SJSA1 (cell line): ENCODE data around the gene C3orf70. TPM values are rescaled to one million over a fixed set of nuclear protein-coding genes. Genes with fewer than 3 reads are reported as not detected.

Source experiments
- DNase-seq, 2 experiments: peaks; one replicate each; pipeline ENCODE4 v3.0.0-alpha.2; 2015 to 2020; ENCODE audit warnings: low spot score in 2 of 2, low read depth in 1 of 2
- H3K27ac ChIP-seq: fragments of 250-450 bp; sonication (Bioruptor Pico); 2 replicates; pipeline ENCODE4 v1.5.1; 2020; ENCODE audit warnings: mild to moderate bottlenecking, moderate library complexity
- H3K27me3 ChIP-seq: fragments of 250-450 bp; sonication (Bioruptor Pico); replicated peaks from 2 replicates; pipeline ENCODE4 v1.5.1; 2020; ENCODE audit warnings: mild to moderate bottlenecking, moderate library complexity
- H3K36me3 ChIP-seq: fragments of 250-450 bp; sonication (Bioruptor Pico); 2 replicates; pipeline ENCODE4 v1.5.1; 2020; ENCODE audit warnings: mild to moderate bottlenecking
- H3K4me1 ChIP-seq: fragments of 250-450 bp; sonication (Bioruptor Pico); replicated peaks from 2 replicates; pipeline ENCODE4 v1.6.1; 2021; ENCODE audit warnings: mild to moderate bottlenecking
- H3K4me3 ChIP-seq: fragments of 250-450 bp; sonication (Bioruptor Pico); 2 replicates; pipeline ENCODE4 v1.5.1; 2020; ENCODE audit warnings: mild to moderate bottlenecking
- H3K9me3 ChIP-seq: fragments of 250-450 bp; sonication (Bioruptor Pico); replicated peaks from 2 replicates; pipeline ENCODE4 v1.5.1; 2020; ENCODE audit warnings: mild to moderate bottlenecking
- total RNA-seq: library from RNA; depleted of rRNA; stranded (reverse); fragments of >200 nt; shearing (Covaris generic); gene quantifications from 2 replicates; pipeline ENCODE4 v1.2.3, GENCODE V29; 2014

The C3orf70 gene
- total RNA-seq, 1 experiment from 2014 or later = 0.08 TPM

DNA sequence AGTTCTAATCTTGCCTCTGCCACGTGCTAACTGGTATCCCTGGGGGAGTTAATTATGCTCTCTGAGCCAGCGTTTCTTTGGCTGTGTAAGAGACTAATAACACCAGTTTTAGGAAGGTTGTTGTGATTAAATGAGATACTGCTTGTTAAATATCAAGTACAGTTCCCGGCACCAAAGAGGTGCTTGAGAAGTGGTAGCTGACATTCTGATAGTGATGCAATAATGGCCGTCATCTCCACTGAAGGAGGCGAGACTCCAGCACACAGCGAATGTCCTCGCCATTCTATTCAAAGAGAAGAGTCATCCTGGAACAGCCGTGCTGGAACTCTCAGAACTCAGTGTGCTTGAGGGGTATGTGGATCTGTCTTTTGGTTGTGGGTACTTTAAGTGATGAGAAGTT, 9.8 kb upstream of the C3orf70 start:
- H3K9me3 ChIP-seq = no peaks in the 10 kb centered on the region

DNA sequence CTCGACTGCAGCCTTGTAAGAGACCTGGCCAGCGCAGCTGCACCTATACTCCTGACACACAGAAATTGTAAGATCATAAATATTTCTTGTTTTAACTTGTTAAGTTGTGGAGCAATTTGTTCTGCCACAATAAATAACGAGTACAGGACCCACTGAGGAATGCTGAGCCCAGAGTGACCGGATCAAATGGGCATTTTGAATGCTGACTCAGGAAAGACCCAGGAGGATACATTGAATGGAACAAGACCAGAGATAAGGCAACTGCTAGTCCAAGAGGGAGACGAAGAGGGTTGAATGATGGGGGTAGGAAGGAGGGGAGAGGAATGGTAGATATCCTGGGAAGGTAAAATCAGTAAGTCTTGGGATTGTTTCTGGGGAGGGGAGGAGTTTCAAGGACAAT, 8.9 kb upstream of the C3orf70 start:
- no peak for DNase-seq
- H3K4me3 ChIP-seq = no peak overlapping the region
- H3K27ac ChIP-seq = no peak overlapping the region
- no peaks in the 10 kb centered on the region for H3K4me1 ChIP-seq
- H3K36me3 ChIP-seq = no peaks in the 10 kb centered on the region
- H3K9me3 ChIP-seq = no peaks in the 10 kb centered on the region
- peaks cover 2% of the 10 kb centered on the region; the same call in 1 of the 2 replicates for H3K27me3 ChIP-seq

More for the DNA sequence above, 9.8 kb upstream of the C3orf70 start:
- DNase-seq = no peak
- H3K36me3 ChIP-seq = no peaks in the 10 kb centered on the region
- H3K4me3 ChIP-seq = no peak overlapping the region
- no peak overlapping the region for H3K27ac ChIP-seq
- H3K27me3 ChIP-seq = no peaks in the 10 kb centered on the region; the same call in 1 of the 2 replicates
- no peaks in the 10 kb centered on the region for H3K4me1 ChIP-seq

DNA sequence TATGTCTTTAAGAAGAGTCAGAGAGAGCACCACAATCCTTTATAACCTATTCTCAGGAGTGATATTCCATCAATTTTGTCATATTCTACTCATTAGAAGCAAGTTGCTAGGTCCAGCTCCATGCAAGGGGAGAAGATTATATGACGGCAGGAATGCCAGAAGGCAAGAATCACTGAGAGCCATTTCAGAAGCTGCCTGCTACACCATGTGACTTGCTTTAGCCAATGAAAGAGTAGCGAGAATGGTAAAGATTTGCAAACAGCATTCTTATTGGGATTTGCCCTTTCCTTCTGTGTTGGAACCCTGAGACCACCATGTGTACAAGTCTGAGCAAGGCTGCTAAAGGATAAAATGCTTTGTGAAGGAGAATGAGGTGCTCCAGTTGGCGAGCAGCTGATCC, 4.5 kb upstream of the C3orf70 start:
- Histone ChIP-seq H3K9me3 (peaks cover 3% of the 10 kb centered on the region; the same call in 1 of the 2 replicates), H3K36me3 (no peaks in the 10 kb centered on the region), H3K27ac (no peak overlapping the region), H3K27me3 (peaks cover 37% of the 10 kb centered on the region), H3K4me3 (no peak overlapping the region), H3K4me1 (peaks cover 11% of the 10 kb centered on the region)
- DNase-seq = no peak

DNA sequence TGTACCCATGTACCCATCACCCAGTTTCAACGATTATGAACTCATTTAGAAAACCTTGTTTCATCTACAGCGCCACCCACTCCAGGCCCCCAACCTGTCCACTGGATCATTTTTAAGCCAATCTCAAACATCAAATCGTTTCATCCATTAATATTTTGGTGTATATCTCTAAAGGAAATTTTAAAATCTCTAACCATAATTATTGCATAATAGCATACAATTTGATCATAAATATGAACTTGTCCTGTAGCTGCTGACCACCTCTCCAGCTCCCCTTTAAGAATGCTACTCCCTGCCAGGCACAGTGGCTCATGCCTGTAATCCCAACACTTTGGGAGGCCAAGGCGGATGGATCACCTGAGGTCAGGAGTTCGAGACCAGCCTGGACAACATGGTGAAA, 2.8 kb upstream of the C3orf70 start:
- no peaks in the 10 kb centered on the region for H3K36me3 ChIP-seq
- H3K9me3 ChIP-seq = peaks cover 3% of the 10 kb centered on the region; the same call in 1 of the 2 replicates
- H3K4me3 ChIP-seq = no peak overlapping the region
- H3K27ac ChIP-seq = no peak overlapping the region
- H3K4me1 ChIP-seq = peaks cover 13% of the 10 kb centered on the region
- H3K27me3 ChIP-seq = peaks cover 53% of the 10 kb centered on the region
- no peak for DNase-seq

DNA sequence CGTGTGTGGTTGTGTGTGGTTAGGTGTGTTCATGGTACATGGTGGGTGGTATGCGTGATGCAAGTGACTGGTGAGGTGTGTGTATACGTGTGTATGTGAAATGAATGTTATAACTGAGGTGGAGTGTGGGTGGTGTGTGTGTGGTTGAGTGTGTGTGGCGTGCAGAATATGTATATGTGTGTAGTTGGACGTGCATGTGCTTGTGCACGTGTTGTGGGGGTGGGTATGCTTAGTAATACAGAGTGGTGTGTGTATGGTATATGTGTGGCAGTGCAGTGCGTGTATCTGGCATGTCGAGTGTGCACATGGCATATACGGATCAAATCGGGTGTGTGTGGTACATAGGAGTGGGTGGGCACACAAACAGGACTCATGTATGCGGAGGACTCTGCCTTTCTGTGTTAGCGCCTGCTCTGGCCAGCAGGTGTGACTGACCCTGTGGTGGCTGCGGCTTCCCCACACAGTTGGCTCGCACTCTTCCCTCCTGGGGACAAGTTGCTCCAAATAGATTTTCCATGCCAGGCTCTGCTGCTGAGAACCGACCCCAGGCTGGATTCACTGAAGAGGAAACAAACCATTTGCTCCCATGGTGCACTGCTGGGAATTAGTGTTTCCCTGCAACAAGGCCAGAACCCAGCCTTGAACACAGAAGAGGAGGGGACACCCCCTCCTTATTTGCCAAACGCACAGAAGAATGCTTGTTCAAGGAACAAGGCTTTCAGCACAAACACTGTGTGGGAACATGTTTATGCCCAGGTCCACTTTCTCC, 1.2 kb upstream of the C3orf70 start:
- Histone ChIP-seq H3K27ac (no peak overlapping the region), H3K4me3 (no peak overlapping the region), H3K9me3 (peaks cover 3% of the 10 kb centered on the region; the same call in 1 of the 2 replicates), H3K27me3 (peaks cover 59% of the 10 kb centered on the region), H3K4me1 (peaks cover 13% of the 10 kb centered on the region), H3K36me3 (no peaks in the 10 kb centered on the region)
- DNase-seq = no peak

DNA sequence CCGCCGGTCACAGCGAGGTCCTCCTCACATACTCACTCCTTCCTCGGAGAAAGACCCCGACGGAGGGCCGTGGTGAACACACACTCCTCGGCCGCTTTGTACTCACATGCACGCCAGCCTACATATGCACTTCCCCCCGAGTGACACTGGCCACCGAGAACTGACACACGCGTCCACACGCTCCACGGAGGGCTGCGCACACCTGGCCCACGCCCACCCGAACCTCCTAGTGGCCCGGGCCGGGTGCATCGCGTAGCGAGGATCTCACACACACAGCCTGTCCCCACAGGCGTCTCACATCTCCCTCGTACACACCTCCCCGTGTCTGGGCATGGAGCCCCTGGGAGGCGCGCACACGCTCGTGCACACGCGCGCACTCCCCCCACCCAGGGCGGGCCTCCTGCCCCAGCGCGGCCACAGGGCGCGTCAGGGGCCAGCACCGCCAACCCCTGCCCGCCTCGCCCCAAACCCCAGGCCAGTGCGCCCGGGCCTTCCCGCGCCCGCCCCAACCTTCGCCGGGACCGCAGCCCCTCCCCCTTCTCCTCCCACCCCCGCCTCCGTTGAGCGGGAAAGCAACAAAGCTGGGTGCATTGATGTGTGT, 411 bp upstream of the C3orf70 start:
- Histone ChIP-seq H3K27me3 (peaks cover 66% of the 10 kb centered on the region), H3K9me3 (peaks cover 3% of the 10 kb centered on the region; the same call in 1 of the 2 replicates), H3K27ac (no peak overlapping the region), H3K4me1 (peaks cover 13% of the 10 kb centered on the region), H3K36me3 (no peaks in the 10 kb centered on the region), H3K4me3 (peak overlapping the region; percentile 38)
- no peak for DNase-seq

DNA sequence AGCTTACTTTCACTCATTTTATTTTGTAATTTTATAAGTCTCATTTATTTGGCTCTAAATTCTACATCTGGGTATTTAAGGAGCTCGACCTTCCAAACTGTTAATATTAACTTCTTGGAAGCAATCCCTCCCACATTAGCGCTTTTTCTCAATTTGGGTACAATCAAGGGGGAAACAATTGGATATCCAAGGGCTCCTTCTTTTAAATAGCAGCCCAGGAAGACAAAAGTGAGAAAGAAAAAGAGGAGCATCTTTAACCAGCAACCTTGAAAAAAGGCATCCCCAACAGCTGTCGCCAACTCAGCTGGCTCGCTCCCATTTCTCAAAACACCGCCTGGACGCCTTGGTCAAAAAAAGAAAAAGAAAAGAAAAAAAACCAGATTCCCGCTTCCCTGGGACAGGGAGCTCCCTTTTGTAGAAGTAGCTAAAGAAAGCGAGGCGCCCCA, 873 bp downstream of the C3orf70 start:
- peak overlapping the region; percentile 38 for H3K4me3 ChIP-seq
- no peaks in the 10 kb centered on the region for H3K36me3 ChIP-seq
- peak in 1 of 2 experiments; percentile 19 for DNase-seq
- H3K4me1 ChIP-seq = peaks cover 13% of the 10 kb centered on the region
- no peak overlapping the region for H3K27ac ChIP-seq
- peaks cover 3% of the 10 kb centered on the region; the same call in 1 of the 2 replicates for H3K9me3 ChIP-seq
- peaks cover 78% of the 10 kb centered on the region for H3K27me3 ChIP-seq

DNA sequence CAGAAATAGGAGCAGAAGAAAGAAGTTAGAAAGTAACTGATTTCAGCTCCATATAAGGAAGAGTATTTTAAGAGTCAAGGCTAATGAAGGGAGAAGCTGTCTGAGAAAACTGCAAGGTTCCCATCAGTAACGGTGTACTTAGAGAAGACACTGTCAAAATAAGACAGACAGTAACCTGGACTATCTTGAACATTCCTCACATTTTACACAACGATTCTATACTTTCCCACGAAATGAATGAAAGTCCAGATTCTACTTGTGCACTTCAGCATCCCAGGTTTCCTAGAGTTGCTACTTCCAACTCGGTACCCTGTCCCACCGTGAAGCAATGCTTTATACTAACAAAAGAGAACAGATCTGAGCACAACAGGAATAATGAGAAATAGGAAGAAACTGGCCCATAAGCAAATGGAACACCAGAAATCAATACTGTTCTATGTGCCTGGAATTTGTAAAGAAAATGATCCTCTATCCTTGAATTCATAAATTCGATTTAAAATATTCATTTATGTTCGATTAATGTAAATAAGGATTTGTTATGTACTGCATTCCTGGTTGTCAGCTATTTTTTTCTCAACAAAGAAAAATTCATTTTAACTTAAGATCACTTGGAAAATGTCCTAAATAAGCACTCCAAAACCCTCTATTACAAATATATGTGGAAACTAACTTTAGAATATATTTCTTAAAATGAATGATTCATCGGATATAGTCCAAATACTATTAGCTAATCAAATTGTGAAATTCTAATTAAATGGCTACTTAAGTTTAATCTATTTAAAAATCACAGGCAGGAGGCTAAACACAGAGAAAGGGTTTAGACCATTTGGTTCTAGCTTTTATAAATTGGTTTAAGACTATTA, 1.5 kb downstream of the C3orf70 start:
- Histone ChIP-seq H3K36me3 (no peaks in the 10 kb centered on the region), H3K4me1 (peaks cover 13% of the 10 kb centered on the region), H3K27ac (no peak overlapping the region), H3K9me3 (peaks cover 3% of the 10 kb centered on the region; the same call in 1 of the 2 replicates), H3K27me3 (peaks cover 78% of the 10 kb centered on the region), H3K4me3 (no peak overlapping the region)
- no peak for DNase-seq

DNA sequence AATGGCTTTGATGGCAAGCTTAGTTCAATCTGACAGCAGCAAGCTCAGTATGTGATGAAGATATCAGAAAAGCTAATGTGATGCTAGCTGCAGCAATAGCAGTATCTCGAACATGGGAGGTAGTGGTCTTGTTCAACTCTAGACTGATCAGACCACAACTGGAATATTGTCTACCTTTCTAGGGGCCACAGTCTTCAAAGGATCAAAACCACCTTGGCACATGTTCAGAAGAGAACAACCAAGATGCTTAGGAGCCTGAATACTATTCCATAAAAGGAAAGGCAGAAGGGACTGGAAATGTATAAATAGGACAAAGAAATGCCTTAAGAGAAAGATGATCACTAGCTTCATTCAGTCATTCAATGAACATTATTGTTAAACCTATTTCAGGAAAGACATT, 2.3 kb downstream of the C3orf70 start:
- Histone ChIP-seq H3K27me3 (peaks cover 73% of the 10 kb centered on the region), H3K36me3 (no peaks in the 10 kb centered on the region)

DNA sequence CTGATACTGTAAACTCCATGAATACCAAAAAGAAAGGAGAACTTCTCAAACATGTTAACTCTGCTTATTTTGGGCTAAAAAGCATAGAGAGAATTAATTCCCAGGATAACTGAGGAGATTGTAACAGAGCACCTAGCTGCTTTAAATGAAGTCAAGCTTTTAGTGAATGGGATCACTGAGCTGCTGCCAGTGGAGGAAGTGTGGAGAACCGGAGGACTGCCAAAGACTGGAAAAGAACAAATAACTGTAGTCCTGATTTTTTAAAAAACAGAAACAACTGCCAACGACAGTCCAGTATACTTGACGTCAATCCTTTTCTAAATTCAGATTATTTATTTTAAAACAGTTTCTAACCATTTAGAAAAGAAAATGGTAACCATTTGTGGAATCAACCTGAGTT, 3.3 kb downstream of the C3orf70 start:
- H3K4me1 ChIP-seq = peaks cover 13% of the 10 kb centered on the region
- no peak overlapping the region for H3K27ac ChIP-seq
- peaks cover 3% of the 10 kb centered on the region; the same call in 1 of the 2 replicates for H3K9me3 ChIP-seq
- no peaks in the 10 kb centered on the region for H3K36me3 ChIP-seq
- H3K4me3 ChIP-seq = no peak overlapping the region
- peaks cover 67% of the 10 kb centered on the region for H3K27me3 ChIP-seq
- no peak for DNase-seq

More for the DNA sequence above, 2.3 kb downstream of the C3orf70 start:
- Histone ChIP-seq H3K4me3 (no peak overlapping the region), H3K4me1 (peaks cover 13% of the 10 kb centered on the region), H3K27ac (no peak overlapping the region), H3K9me3 (peaks cover 3% of the 10 kb centered on the region; the same call in 1 of the 2 replicates)
- DNase-seq = no peak

DNA sequence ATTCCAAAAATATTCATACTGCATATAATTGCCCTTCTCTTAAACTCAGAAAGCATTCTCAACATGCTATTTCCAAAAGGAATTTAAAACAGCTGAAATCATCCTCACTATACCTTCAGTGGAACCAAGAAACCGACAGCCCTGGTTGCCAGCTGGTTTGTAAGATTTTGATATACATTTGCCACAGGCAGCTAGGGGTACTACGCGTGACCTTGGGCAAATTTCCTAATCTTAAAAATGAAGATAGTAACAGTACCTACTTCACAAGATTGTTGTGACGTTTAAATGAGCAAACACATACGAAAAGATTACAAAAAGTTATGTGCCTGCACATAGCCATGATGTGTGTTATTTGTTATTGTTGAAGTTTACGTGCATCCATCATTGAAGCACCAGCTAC, 7.3 kb downstream of the C3orf70 start:
- no peak overlapping the region for H3K4me3 ChIP-seq
- no peak for DNase-seq
- no peaks in the 10 kb centered on the region for H3K36me3 ChIP-seq
- no peaks in the 10 kb centered on the region for H3K9me3 ChIP-seq
- peaks cover 30% of the 10 kb centered on the region for H3K27me3 ChIP-seq
- H3K27ac ChIP-seq = no peak overlapping the region
- H3K4me1 ChIP-seq = no peaks in the 10 kb centered on the region

DNA sequence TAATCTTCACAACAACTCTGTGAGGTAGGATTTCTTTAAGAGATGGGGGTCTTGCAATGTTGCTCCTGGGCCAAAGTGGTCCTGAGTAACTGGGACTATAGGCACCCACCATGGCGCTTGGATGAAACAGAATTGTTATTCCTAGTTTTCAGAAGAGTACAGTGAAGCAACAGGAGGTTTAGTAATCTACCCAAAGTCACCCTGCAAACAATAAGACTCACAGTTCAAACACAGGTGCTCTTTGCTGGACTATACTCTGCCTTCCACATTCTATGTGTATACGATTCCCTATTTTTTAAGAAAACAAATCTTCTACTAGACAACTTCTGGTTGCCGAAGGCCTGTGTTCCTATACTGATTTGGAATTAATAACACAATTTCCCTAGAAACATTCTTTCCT, 8.1 kb downstream of the C3orf70 start:
- Histone ChIP-seq H3K4me1 (no peaks in the 10 kb centered on the region), H3K27ac (no peak overlapping the region), H3K36me3 (no peaks in the 10 kb centered on the region), H3K4me3 (no peak overlapping the region), H3K27me3 (peaks cover 29% of the 10 kb centered on the region), H3K9me3 (no peaks in the 10 kb centered on the region)
- DNase-seq = no peak

DNA sequence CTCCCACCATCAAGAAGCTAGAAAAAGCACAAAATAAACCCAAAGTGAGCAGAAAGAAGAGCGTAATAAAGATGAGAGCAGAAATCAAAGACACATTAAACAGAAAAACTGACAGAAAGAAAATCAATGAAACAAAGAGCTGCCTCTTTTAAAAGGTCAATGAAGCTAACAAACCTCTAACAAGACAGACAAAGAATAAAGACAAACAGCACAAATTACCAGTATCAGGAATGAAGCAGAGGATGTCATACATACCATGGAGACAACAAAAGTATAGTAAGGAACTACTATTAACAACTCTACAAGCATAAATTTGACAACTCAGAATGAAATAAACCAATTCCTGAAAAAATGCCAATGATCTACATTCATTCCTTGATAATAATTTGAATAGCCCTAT, 15.0 kb downstream of the C3orf70 start:
- Histone ChIP-seq H3K27ac (no peak overlapping the region), H3K27me3 (no peaks in the 10 kb centered on the region), H3K36me3 (no peaks in the 10 kb centered on the region), H3K4me1 (no peaks in the 10 kb centered on the region), H3K9me3 (no peaks in the 10 kb centered on the region), H3K4me3 (no peak overlapping the region)
- no peak for DNase-seq
